Panc1 (cell line): Measurements from ENCODE around the gene SYCN.

Source experiments
- CTCF ChIP-seq: fragments of 450-650 bp; IDR thresholded peaks from 2 replicates; pipeline ENCODE4 v1.5.1; 2017; ENCODE audit warnings: mild to moderate bottlenecking
- SIN3A ChIP-seq: IDR thresholded peaks from 2 replicates; pipeline ENCODE4 v1.6.1; 2012; ENCODE audit warnings: low read depth, mild to moderate bottlenecking, low read length, moderate library complexity, borderline replicate concordance; ENCODE audit not compliant: insufficient read depth

DNA sequence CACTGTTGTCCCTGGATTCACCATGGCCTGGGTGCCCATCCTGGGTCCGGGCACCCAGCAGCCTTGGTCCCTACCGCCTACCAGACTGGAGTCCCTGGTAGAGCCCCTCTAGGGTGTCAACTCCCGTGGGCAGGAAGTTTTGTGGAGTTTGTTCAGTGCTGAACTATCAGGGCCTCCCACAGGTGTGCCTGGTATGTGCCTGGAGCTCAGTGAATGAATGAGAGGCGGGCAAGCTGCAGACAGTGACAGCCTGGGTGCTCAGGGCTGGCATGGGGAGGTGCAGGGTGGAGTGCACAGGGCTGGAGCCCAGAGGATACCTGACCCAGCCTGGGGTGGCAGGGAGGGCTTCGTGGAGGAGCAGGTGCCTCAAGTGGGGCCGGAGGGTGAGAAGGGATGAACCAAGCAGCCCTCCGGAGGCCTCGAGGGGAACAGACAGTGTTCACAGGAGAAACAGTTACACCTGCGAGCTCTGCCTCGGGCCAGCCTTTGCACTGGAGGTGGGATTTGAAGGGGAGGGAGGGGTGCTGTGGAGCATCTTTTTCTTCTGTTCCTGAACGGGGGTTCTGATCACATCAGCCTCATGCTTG, 48.9 kb downstream of the SYCN start:
- no peak for TF ChIP-seq CTCF
- TF ChIP-seq SIN3A: no peak
